HCT116 (cell line): Measurements from ENCODE around the gene STK32C. TPM values are rescaled to one million over a fixed set of nuclear protein-coding genes. Genes with fewer than 3 reads are reported as not detected.

Experiments used
- ATAC-seq: fragments of 200-7000 bp; cut with Tn5 transposase; 2 replicates; pipeline ENCODE4 v1.9.1; 2020; ENCODE audit warnings: mild to moderate bottlenecking, moderate library complexity
- BruUV-seq: library from RNA; stranded (reverse); fragments of 400-500 nt; replicated peaks from 2 replicates; lab custom pipeline; 2021; lab: Mats Ljungman, UMichigan
- CTCF ChIA-PET: fragments of 300-600 bp; sonication (Branson Sonifier 250); formaldehyde crosslinking; loops from one replicate; lab custom pipeline; 2021; ENCODE audit warnings: antibody characterized with exemption; lab: Charles Lee
- POLR2A ChIA-PET: fragments of 300-600, 350-600 bp; sonication (Branson Sonifier 250); formaldehyde crosslinking; loops from one replicate; lab custom pipeline; 2021; ENCODE audit warnings: antibody characterized with exemption; lab: Charles Lee
- RAD21 ChIA-PET, 2 experiments: fragments of 300-600 bp; sonication (Branson Sonifier 250); formaldehyde crosslinking; loops; one replicate each; lab custom pipeline; 2023; ENCODE audit warnings: low total read pairs in 2 of 2; ENCODE audit not compliant: uncharacterized antibody in 2 of 2, unreplicated experiment in 2 of 2, low non-redundant PET in 1 of 2; lab: Charles Lee
- DNase-seq: peaks from one replicate; pipeline ENCODE4 v3.0.0-alpha.2; 2010; ENCODE audit warnings: low read depth, low spot score
- H2AFZ ChIP-seq: fragments of 200-600 bp; shearing (Covaris generic), sonication (generic); 2 replicates; pipeline ENCODE4 v1.6.1; 2017; ENCODE audit warnings: low read depth, mixed run types, mixed read lengths, antibody characterized with exemption, low read length; ENCODE audit not compliant: poor library complexity, severe bottlenecking
- H3K27ac ChIP-seq: 2 replicates; pipeline ENCODE4 v1.5.1; 2012; ENCODE audit warnings: low read depth, low read length
- H3K27me3 ChIP-seq: fragments of 200-600 bp; sonication (generic); 2 replicates; pipeline ENCODE4 v1.6.1; 2016; ENCODE audit warnings: mixed run types, low read length, mixed read lengths; ENCODE audit not compliant: insufficient read depth
- H3K36me3 ChIP-seq, 2 experiments: fragments of 200-500 bp in 1 of 2; fragments of 200-600 bp in 1 of 2; sonication (Bioruptor generic) in 1 of 2; sonication (generic) in 1 of 2; 2 replicates each; pipeline versions ENCODE4 v1.5.1 to v1.6.1; 2014 to 2016; ENCODE audit warnings: low read length in 2 of 2, inconsistent platforms in 1 of 2, mixed read lengths in 1 of 2, mixed run types in 1 of 2; ENCODE audit not compliant: insufficient read depth in 2 of 2, control insufficient read depth in 1 of 2
- H3K4me1 ChIP-seq, 2 experiments: fragments of 200-600 bp in 1 of 2; sonication (generic) in 1 of 2; 2 replicates each; pipeline versions ENCODE4 v1.5.1 to v1.6.1; 2012 to 2017; ENCODE audit warnings: low read length in 2 of 2, inconsistent platforms in 1 of 2, mild to moderate bottlenecking in 1 of 2, mixed read lengths in 1 of 2, mixed run types in 1 of 2, moderate library complexity in 1 of 2; ENCODE audit not compliant: insufficient read depth in 2 of 2, control insufficient read depth in 1 of 2
- H3K4me2 ChIP-seq: fragments of 200-600 bp; sonication (generic); 2 replicates; pipeline ENCODE4 v1.6.1; 2017; ENCODE audit warnings: mixed run types, low read length, mixed read lengths
- H3K4me3 ChIP-seq, 2 experiments: fragments of 200-600 bp in 1 of 2; sonication (generic) in 1 of 2; replicated peaks in 1 of 2; 2 replicates each; pipeline ENCODE4 v1.5.1; 2011 to 2016; ENCODE audit warnings: low read length in 2 of 2, control low read depth in 1 of 2, low read depth in 1 of 2, mild to moderate bottlenecking in 1 of 2, mixed read lengths in 1 of 2, mixed run types in 1 of 2
- H3K79me2 ChIP-seq: fragments of 200-600 bp; sonication (generic); 2 replicates; pipeline ENCODE4 v1.6.1; 2017; ENCODE audit warnings: mild to moderate bottlenecking, mixed run types, low read length, moderate library complexity, mixed read lengths; ENCODE audit not compliant: insufficient read depth
- H3K9ac ChIP-seq: fragments of 200-600 bp; sonication (generic); 2 replicates; pipeline ENCODE4 v1.6.1; 2016; ENCODE audit warnings: low read length, mixed read lengths
- H3K9me2 ChIP-seq: fragments of 200-600 bp; sonication (generic), shearing (Covaris generic); 2 replicates; pipeline ENCODE4 v1.6.1; 2017; ENCODE audit warnings: mixed run types, mild to moderate bottlenecking, moderate library complexity; ENCODE audit not compliant: insufficient read depth
- H3K9me3 ChIP-seq, 2 experiments: fragments of 200-500 bp in 1 of 2; fragments of 200-600 bp in 1 of 2; sonication (Bioruptor generic) in 1 of 2; sonication (generic) in 1 of 2; 2 replicates each; pipeline ENCODE4 v1.6.1; 2014 to 2017; ENCODE audit warnings: low read length in 2 of 2, mixed read lengths in 2 of 2, inconsistent platforms in 1 of 2, low read depth in 1 of 2, mild to moderate bottlenecking in 1 of 2, mixed run types in 1 of 2, moderate library complexity in 1 of 2; ENCODE audit not compliant: control insufficient read depth in 1 of 2, insufficient read depth in 1 of 2
- H4K20me1 ChIP-seq: fragments of 200-600 bp; sonication (generic), shearing (Covaris generic); 2 replicates; pipeline ENCODE4 v1.6.1; 2017; ENCODE audit warnings: mixed run types, mild to moderate bottlenecking, moderate library complexity; ENCODE audit not compliant: insufficient read depth
- CBX3 ChIP-seq: IDR thresholded peaks from 2 replicates; pipeline ENCODE4 v1.6.1; 2012; ENCODE audit warnings: low read depth
- EGR1 ChIP-seq: IDR thresholded peaks from 2 replicates; pipeline ENCODE4 v1.6.1; 2012; ENCODE audit warnings: low read depth
- EZH2 ChIP-seq: fragments of 200-600 bp; sonication (generic); IDR thresholded peaks from 2 replicates; pipeline ENCODE4 v1.6.1; 2017; ENCODE audit warnings: antibody characterized with exemption, mixed run types
- FOSL1 ChIP-seq: IDR thresholded peaks from 2 replicates; pipeline ENCODE4 v1.6.1; 2012; ENCODE audit warnings: low read depth
- JUND ChIP-seq: IDR thresholded peaks from 2 replicates; pipeline ENCODE4 v1.6.1; 2012
- POLR2A ChIP-seq: IDR thresholded peaks from 2 replicates; pipeline ENCODE4 v1.7.0; 2011; ENCODE audit warnings: borderline replicate concordance; ENCODE audit not compliant: insufficient read depth, insufficient read length; ENCODE audit errors: extremely low read depth
- SP1 ChIP-seq: IDR thresholded peaks from 2 replicates; pipeline ENCODE4 v1.6.1; 2012; ENCODE audit warnings: low read depth
- TCF7L2 ChIP-seq: IDR thresholded peaks from 2 replicates; pipeline ENCODE4 v1.7.0; 2011; ENCODE audit warnings: borderline replicate concordance, inconsistent platforms; ENCODE audit not compliant: insufficient read depth, insufficient read length; ENCODE audit errors: extremely low read depth
- ZFX ChIP-seq: fragments of 450-650 bp; IDR thresholded peaks from 2 replicates; pipeline ENCODE4 v1.6.1; 2017
- ZNF274 ChIP-seq: fragments of 200-500 bp; sonication (Bioruptor generic); IDR thresholded peaks from 2 replicates; pipeline ENCODE4 v1.6.1; 2014; ENCODE audit warnings: mild to moderate bottlenecking, low read depth, low read length, inconsistent platforms
- intact Hi-C: fragments of 100-400 bp; cut with micrococcal nuclease; formaldehyde crosslinking; loops from 2 replicates; pipeline ENCODE4 v1.10.0; 2022
- total RNA-seq: library from RNA; stranded (reverse); gene quantifications from one replicate; pipeline ENCODE4 v1.2.1, GENCODE V29; 2021; ENCODE audit not compliant: unreplicated experiment
- TF ChIP-seq, protein P1 (sequence below), 3 experiments: fragments of 200-600 bp in 1 of 3; sonication (generic) in 1 of 3; IDR thresholded peaks in 2 of 3; conservative IDR thresholded peaks in 1 of 3; 2 replicates each; pipeline ENCODE4 v1.5.1; 2012 to 2017; ENCODE audit warnings: low read depth in 2 of 3, low read length in 2 of 3, antibody characterized with exemption in 1 of 3, borderline replicate concordance in 1 of 3, control low read depth in 1 of 3, mild to moderate bottlenecking in 1 of 3, mixed read lengths in 1 of 3, mixed run types in 1 of 3, moderate library complexity in 1 of 3; ENCODE audit not compliant: insufficient read depth in 1 of 3
- TF ChIP-seq, protein P2 (sequence below): IDR thresholded peaks from 2 replicates; pipeline ENCODE4 v1.6.1; 2012

The STK32C gene
- total RNA-seq, 1 experiment from 2014 or later = 29.7 TPM

DNA sequence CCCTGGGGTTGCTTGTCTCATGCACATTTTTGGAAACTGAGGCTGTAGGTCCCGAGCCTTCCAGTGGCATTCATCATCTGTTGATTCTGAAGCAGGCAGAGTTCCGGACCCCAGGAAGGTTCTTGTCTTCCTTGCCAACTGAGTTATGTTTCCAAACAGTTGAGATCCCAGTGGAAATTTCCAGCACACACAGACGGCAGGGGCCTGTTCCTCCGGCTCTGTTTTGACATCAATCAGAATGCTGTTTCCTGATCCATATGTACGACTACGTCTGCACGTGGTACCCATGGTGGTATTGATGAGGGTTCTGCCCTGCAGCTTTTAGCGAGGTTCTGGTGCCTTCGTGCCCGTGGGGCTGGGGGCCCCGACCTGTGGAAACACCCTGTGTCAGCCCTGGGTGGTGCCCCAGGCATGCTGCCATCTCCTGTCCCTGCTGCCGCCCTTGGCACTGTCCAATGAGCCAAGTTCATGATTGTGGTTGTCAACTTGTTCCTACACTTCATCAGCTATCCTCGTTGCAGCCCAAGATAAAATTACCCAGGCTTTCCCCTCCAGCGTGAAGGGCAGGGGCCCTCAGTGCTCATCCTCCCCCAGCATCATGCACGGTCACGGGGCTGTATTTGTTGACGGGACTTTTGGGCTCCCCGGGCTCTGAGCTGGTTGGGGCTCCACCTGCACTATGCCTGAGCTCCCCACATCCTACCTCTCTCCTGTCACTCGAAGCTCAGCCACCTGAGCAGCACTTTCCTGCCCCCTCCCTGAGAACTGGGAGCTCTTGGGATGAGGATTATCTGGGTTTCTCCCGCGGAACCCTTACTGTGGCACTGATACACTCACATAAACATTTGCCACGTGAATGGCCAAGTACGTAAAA lies 128.8 kb downstream of the STK32C start:
- RAD21 ChIA-PET = no interaction called here
- Histone ChIP-seq H3K4me3 (no peak overlapping the region), H2AFZ (no peak overlapping the region), H3K27ac (no peak overlapping the region), H4K20me1 (no peaks in the 10 kb centered on the region), H3K9me2 (no peaks in the 10 kb centered on the region)
- BruUV-seq = no TSS peak
- intact Hi-C loops = no loop called here
- ATAC-seq (no peak), DNase-seq (no peak)
- CTCF ChIA-PET = no interaction called here
- no peak for TF ChIP-seq EZH2
- no peak for TF ChIP-seq SP1
- TF ChIP-seq FOSL1 = no peak
- TF ChIP-seq JUND = no peak
- TF ChIP-seq, protein P1, sequence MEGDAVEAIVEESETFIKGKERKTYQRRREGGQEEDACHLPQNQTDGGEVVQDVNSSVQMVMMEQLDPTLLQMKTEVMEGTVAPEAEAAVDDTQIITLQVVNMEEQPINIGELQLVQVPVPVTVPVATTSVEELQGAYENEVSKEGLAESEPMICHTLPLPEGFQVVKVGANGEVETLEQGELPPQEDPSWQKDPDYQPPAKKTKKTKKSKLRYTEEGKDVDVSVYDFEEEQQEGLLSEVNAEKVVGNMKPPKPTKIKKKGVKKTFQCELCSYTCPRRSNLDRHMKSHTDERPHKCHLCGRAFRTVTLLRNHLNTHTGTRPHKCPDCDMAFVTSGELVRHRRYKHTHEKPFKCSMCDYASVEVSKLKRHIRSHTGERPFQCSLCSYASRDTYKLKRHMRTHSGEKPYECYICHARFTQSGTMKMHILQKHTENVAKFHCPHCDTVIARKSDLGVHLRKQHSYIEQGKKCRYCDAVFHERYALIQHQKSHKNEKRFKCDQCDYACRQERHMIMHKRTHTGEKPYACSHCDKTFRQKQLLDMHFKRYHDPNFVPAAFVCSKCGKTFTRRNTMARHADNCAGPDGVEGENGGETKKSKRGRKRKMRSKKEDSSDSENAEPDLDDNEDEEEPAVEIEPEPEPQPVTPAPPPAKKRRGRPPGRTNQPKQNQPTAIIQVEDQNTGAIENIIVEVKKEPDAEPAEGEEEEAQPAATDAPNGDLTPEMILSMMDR (IDR thresholded peaks at IDR 0.05 in 2 of 3, conservative IDR thresholded peaks at IDR 0.05 in 1 of 3; ENCODE audit: borderline replicate concordance in 1 of 3, insufficient read depth in 1 of 3, low read depth in 2 of 3, low read length in 2 of 3) = no peak
- no peak for TF ChIP-seq CBX3
- TF ChIP-seq EGR1 = no peak
- TF ChIP-seq, all 23 proteins: peak for 0
- POLR2A ChIA-PET = no interaction called here
- H3K4me1 ChIP-seq = no peaks in the 10 kb centered on the region
- peaks cover 10% of the 10 kb centered on the region; the same call in 1 of the 2 replicates for H3K27me3 ChIP-seq
- no peak overlapping the region for H3K4me2 ChIP-seq
- no peaks in the 10 kb centered on the region for H3K36me3 ChIP-seq
- H3K9ac ChIP-seq = no peak overlapping the region
- H3K9me3 ChIP-seq = no peaks in the 10 kb centered on the region
- no peaks in the 10 kb centered on the region for H3K79me2 ChIP-seq

DNA sequence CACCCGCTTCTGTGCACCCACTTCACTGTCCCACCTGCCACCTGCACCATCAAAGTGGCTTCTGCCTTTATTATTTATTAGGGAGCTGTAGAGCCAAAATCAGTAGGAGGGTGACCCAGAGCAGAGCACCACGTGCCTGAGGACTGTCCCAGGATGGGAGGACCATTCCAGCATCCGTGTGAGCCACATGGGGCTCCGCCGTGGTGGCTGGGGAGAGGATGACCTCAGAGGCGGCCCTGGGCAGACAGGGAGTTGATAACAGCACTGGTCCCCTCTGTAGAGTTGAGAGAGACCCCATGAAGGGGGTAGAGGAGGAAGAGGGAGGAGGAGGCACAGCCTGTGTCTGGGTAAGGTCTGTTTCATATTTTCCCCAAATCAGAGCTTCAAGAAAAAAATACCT lies 129.7 kb downstream of the STK32C start:
- ChIA-PET CTCF (no interaction called here), POLR2A (no interaction called here), RAD21 (no interaction called here)
- no peak overlapping the region for H3K27ac ChIP-seq
- no peak overlapping the region for H3K4me3 ChIP-seq
- ATAC-seq (no peak), DNase-seq (no peak)
- H2AFZ ChIP-seq = no peak overlapping the region
- no peaks in the 10 kb centered on the region for H3K4me1 ChIP-seq
- no peak for TF ChIP-seq TCF7L2
- no peak for TF ChIP-seq CBX3
- TF ChIP-seq ZFX = no peak
- TF ChIP-seq ZNF274 = no peak
- no peak for TF ChIP-seq EGR1
- no peak for TF ChIP-seq POLR2A
- TF ChIP-seq SP1 = no peak
- TF ChIP-seq, protein P2, sequence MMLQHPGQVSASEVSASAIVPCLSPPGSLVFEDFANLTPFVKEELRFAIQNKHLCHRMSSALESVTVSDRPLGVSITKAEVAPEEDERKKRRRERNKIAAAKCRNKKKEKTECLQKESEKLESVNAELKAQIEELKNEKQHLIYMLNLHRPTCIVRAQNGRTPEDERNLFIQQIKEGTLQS = no peak
- H3K36me3 ChIP-seq = no peaks in the 10 kb centered on the region
- H3K9me2 ChIP-seq = no peaks in the 10 kb centered on the region
- intact Hi-C loops = no loop called here
- H3K27me3 ChIP-seq = peaks cover 10% of the 10 kb centered on the region; the same call in 1 of the 2 replicates
- no TSS peak for BruUV-seq
- no peak overlapping the region for H3K4me2 ChIP-seq
- no peaks in the 10 kb centered on the region for H4K20me1 ChIP-seq
- no peak overlapping the region for H3K9ac ChIP-seq
- no peaks in the 10 kb centered on the region for H3K79me2 ChIP-seq
- no peaks in the 10 kb centered on the region for H3K9me3 ChIP-seq
